K562 (cell line): Measurements from ENCODE around the gene PLEKHM3. TPM values are rescaled to one million over a fixed set of nuclear protein-coding genes. Genes with fewer than 3 reads are reported as not detected.
A peak's percentile ranks its signal among the peaks of the same experiment; 100 is the strongest.

Experiments used
- ATAC-seq: fragments of 200-7000 bp; cut with Tn5 transposase; 3 replicates; pipeline ENCODE4 v1.9.1; 2020; ENCODE audit warnings: moderate library complexity
- BruUV-seq: library from RNA; stranded (reverse); fragments of 400-500 nt; replicated peaks from 2 replicates; lab custom pipeline; 2021; lab: Mats Ljungman, UMichigan
- CTCF ChIA-PET: fragments of 300-600 bp; formaldehyde crosslinking; extraction: SDS; loops from one replicate; lab custom pipeline; 2021; ENCODE audit warnings: low intra/inter-chr PET ratio; lab: Yijun Ruan, JAX
- POLR2A ChIA-PET: fragments of 300-600, 350-650 bp; sonication (Branson Sonifier 250); formaldehyde crosslinking; extraction: SDS; loops from one replicate; lab custom pipeline; 2021; ENCODE audit warnings: antibody characterized with exemption, inconsistent platforms; lab: Yijun Ruan, JAX
- DNase-seq, 4 experiments: peaks; one replicate each; pipeline versions ENCODE4 v3.0.0 to v3.0.0-alpha.2; 2011 to 2018; ENCODE audit warnings: low spot score in 3 of 4, mixed read lengths in 3 of 4; ENCODE audit errors: extremely low read depth in 1 of 4
- FAIRE-seq: peaks from 2 replicates; lab custom pipeline; 2011; peaks lifted over from hg19 to GRCh38; lab: Jason Lieb, UNC
- H2AFZ ChIP-seq: 2 replicates; pipeline ENCODE4 v1.6.0; 2011; ENCODE audit warnings: low read depth, low read length, control low read depth, inconsistent platforms
- H3K27ac ChIP-seq: fragments of 200-600 bp; 3 replicates; pipeline ENCODE4 v1.8.0; 2011; ENCODE audit warnings: low read depth, mild to moderate bottlenecking, control low read depth, inconsistent platforms, low read length, moderate library complexity, mixed read lengths; ENCODE audit errors: extremely low read depth
- H3K27me3 ChIP-seq, 2 experiments: fragments of 300-600 bp in 1 of 2; 2 replicates in 1 of 2; 3 replicates in 1 of 2; pipeline versions ENCODE4 v1.6.0 to v1.8.0; 2011; ENCODE audit warnings: inconsistent platforms in 2 of 2, low read length in 2 of 2, mild to moderate bottlenecking in 1 of 2, mixed read lengths in 1 of 2, moderate library complexity in 1 of 2; ENCODE audit not compliant: control insufficient read depth in 2 of 2, insufficient read depth in 2 of 2
- H3K36me3 ChIP-seq: fragments of 300-600 bp; 3 replicates; pipeline ENCODE4 v1.8.0; 2011; ENCODE audit warnings: mild to moderate bottlenecking, low read length, inconsistent platforms; ENCODE audit not compliant: control insufficient read depth, insufficient read depth
- H3K4me1 ChIP-seq, 2 experiments: fragments of 200-600 bp in 1 of 2; replicated peaks in 1 of 2; 2 replicates in 1 of 2; 3 replicates in 1 of 2; pipeline versions ENCODE4 v1.5.1 to v1.8.0; 2011; ENCODE audit warnings: inconsistent platforms in 2 of 2, low read length in 2 of 2, mild to moderate bottlenecking in 1 of 2, mixed read lengths in 1 of 2, moderate library complexity in 1 of 2; ENCODE audit not compliant: control insufficient read depth in 2 of 2, insufficient read depth in 2 of 2
- H3K4me2 ChIP-seq: 2 replicates; pipeline ENCODE4 v1.6.1; 2011; ENCODE audit warnings: low read length, control low read depth, inconsistent platforms, mixed read lengths; ENCODE audit not compliant: insufficient read depth
- H3K4me3 ChIP-seq: fragments of 200-600 bp; sonication (generic), shearing (Covaris generic); 2 replicates; pipeline ENCODE4 v1.5.1; 2016; ENCODE audit warnings: control low read depth, inconsistent platforms
- H3K79me2 ChIP-seq: fragments of 200-600 bp; 3 replicates; pipeline ENCODE4 v1.8.0; 2011; ENCODE audit warnings: low read length, inconsistent platforms; ENCODE audit not compliant: control insufficient read depth, insufficient read depth
- H3K9ac ChIP-seq, 2 experiments: 2 replicates each; pipeline versions ENCODE4 v1.6.0 to v1.6.1; 2011; ENCODE audit warnings: low read depth in 2 of 2, low read length in 2 of 2, control low read depth in 1 of 2, inconsistent platforms in 1 of 2, mild to moderate bottlenecking in 1 of 2, mixed read lengths in 1 of 2; ENCODE audit not compliant: insufficient read depth in 1 of 2
- H3K9me1 ChIP-seq: one replicate; pipeline ENCODE4 v1.6.0; 2011; ENCODE audit warnings: inconsistent platforms, mild to moderate bottlenecking, low read length, moderate library complexity; ENCODE audit not compliant: control insufficient read depth, insufficient read depth
- H3K9me3 ChIP-seq: replicated peaks from 2 replicates; pipeline ENCODE4 v1.5.1; 2011; ENCODE audit warnings: low read depth, low read length, inconsistent platforms; ENCODE audit not compliant: control insufficient read depth, insufficient read depth
- H4K20me1 ChIP-seq: replicated peaks from 2 replicates; pipeline ENCODE4 v1.6.1; 2011; ENCODE audit warnings: low read length, inconsistent platforms, mixed read lengths; ENCODE audit not compliant: control insufficient read depth, insufficient read depth
- PATZ1 ChIP-seq: fragments of 250-450 bp; sonication (Bioruptor Pico); IDR thresholded peaks from 2 replicates; pipeline ENCODE4 v1.5.0; 2020; ENCODE audit warnings: mild to moderate bottlenecking, borderline replicate concordance
- ZBTB40 ChIP-seq, 2 experiments: fragments of 450-650 bp in 1 of 2; sonication (generic) in 1 of 2; formaldehyde crosslinking in 1 of 2; IDR thresholded peaks; 2 replicates each; pipeline versions ENCODE4 v1.7.1 to v1.9.0; 2016 to 2022; ENCODE audit warnings: inconsistent platforms in 1 of 2, mild to moderate bottlenecking in 1 of 2, missing genetic modification reagents in 1 of 2
- ZBTB5 ChIP-seq: fragments of 450-650 bp; IDR thresholded peaks from 2 replicates; pipeline ENCODE4 v1.6.1; 2017; ENCODE audit warnings: antibody characterized with exemption
- WGBS: fragments of 100-300 bp; shearing (Covaris generic); methylation state at CpG from one replicate; pipeline ENCODE4 v1.1.6; 2016; ENCODE audit warnings: low coverage, mixed read lengths; ENCODE audit not compliant: insufficient coverage; ENCODE audit errors: missing lambda C conversion rate; 5-methylcytosine and 5-hydroxymethylcytosine counted together
- in situ Hi-C: fragments of 300-500 bp; cut with MboI; formaldehyde crosslinking; loops from 4 replicates; pipeline ENCODE4 v1.15.0; 2018; ENCODE audit warnings: inconsistent platforms, mixed read lengths
- intact Hi-C: fragments of 100-400 bp; cut with micrococcal nuclease; formaldehyde crosslinking; loops from 2 replicates; pipeline ENCODE4 v1.14.2; 2022
- polyA plus RNA-seq, 8 experiments: library from polyadenylated mRNA; depleted of rRNA in 4 of 8; stranded (reverse) in 5 of 8; unstranded in 3 of 8; fragments of >200 nt; fragmentation: Nextera tagmentation in 2 of 8; fragmentation: Illumina TruSeq in 1 of 8; extraction: Ambion mirVana in 2 of 8; extraction: Trizol in 1 of 8; gene quantifications; 2 replicates each; pipeline versions ENCODE4 v1.2.1 to v1.2.3, GENCODE V29; 2011 to 2014; ENCODE audit warnings: inconsistent platforms in 1 of 8, missing spikeins in 1 of 8
- total RNA-seq, 7 experiments: library from RNA; depleted of rRNA in 6 of 7; stranded (reverse); fragments of >200 nt in 6 of 7; fragmentation: Illumina TruSeq in 2 of 7; extraction: Trizol in 2 of 7; gene quantifications; 2 replicates each; pipeline versions ENCODE4 v1.2.1 to v1.2.3, GENCODE V29; 2011 to 2021; ENCODE audit warnings: low replicate concordance in 1 of 7

The PLEKHM3 gene
- total and polyA plus RNA-seq, 9 of the 15 experiments (the other 6 are each of a cell fraction or from before 2014, with no cell fraction given): 0.24 to 1.6 (median 1.0) TPM

- Histone ChIP-seq H3K9me3 (no peaks in the 10 kb centered on the region), H4K20me1 (no peaks in the 10 kb centered on the region), H3K4me2 (no peak overlapping the region), H3K4me3 (no peak overlapping the region), H3K36me3 (no peaks in the 10 kb centered on the region), H3K79me2 (no peaks in the 10 kb centered on the region), H3K27me3 (no peaks in the 10 kb centered on the region), H3K9ac (no peak overlapping the region), H3K27ac (no peak overlapping the region), H3K9me1 (no peaks in the 10 kb centered on the region), H3K4me1 (no peaks in the 10 kb centered on the region; a peak in 1 of 5 replicates), H2AFZ (no peak overlapping the region)
- ChIA-PET POLR2A (interaction anchor here (0.7 kb wide), 1 partner anchor 18 kb away, joined by 3 read pairs; no protein-coding TSS in a partner anchor), CTCF (no interaction called here)
- no TSS peak for BruUV-seq
- no peak for FAIRE-seq
- in situ Hi-C loops: no loop called here
- TF ChIP-seq ZBTB5 (peak; percentile 52; the same call in 1 of the 2 replicates), ZBTB40 (IDR thresholded peaks at IDR 0.05) (peak; percentile 76), ZBTB40 (CRISPR knock-in tag; IDR thresholded peaks at IDR 0.05) (no peak), PATZ1 (no peak)
- 33% methylated on average over 12 of the region's 12 CpGs for WGBS
- no peak for ATAC-seq
- no peak for DNase-seq
- intact Hi-C loops: loop anchor here (2.0 kb wide), 1 partner anchor 96 kb away; no protein-coding TSS in a partner anchor
These were observed 47.0 kb downstream of the PLEKHM3 start for GRCh38 chr2:207978177-207978948.
